ENCODE data around the gene MAP4K1.

DNA sequence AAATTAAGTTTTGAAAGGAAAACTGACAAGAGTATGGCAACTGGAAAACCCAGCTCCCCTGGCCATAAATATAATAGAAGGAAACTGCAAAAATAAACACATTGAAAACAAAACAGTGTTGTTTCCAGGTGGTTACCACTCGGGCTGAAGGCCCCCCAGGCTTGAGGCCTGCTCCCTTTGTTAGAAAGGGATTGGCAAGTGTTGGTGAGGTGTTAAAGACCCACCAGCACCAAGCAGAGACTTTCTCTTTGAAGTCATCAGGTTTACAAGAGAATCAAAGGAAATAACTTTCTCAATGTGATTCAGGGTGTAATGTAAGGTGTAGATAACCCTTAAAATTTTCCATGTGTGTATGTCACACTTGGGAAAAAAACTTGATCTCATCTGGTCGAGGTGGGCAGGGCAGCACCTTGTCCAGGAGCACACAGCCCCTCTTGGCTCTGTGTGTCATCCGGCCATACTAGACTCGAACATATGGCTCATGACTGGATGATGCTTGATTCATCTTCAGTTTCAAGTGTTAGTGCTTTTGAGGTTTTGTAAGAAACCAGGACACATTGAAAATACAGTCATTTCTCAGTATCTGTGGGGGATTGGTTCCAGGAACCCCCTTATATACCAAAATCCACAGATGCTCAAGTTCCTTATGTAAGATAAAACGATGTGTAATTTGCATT lies 37.5 kb upstream of the MAP4K1 start:
- TF ChIP-seq TAF1 (IDR thresholded peaks at IDR 0.05; ENCODE audit: low read depth) (no peak), YY1 (IDR thresholded peaks at IDR 0.05; ENCODE audit: low read depth) (no peak), CREB1 (IDR thresholded peaks at IDR 0.05; ENCODE audit: low read depth) (no peak), ZBTB7A (IDR thresholded peaks at IDR 0.05; ENCODE audit: low read depth) (no peak), MAX (IDR thresholded peaks at IDR 0.05) (no peak), EGR1 (IDR thresholded peaks at IDR 0.05) (no peak), USF1 (IDR thresholded peaks at IDR 0.05) (no peak), EP300 (IDR thresholded peaks at IDR 0.05; ENCODE audit: borderline replicate concordance) (no peak), CEBPB (IDR thresholded peaks at IDR 0.05) (no peak), TEAD4 (IDR thresholded peaks at IDR 0.05) (no peak), NFIC (IDR thresholded peaks at IDR 0.05) (no peak), REST (IDR thresholded peaks at IDR 0.05; ENCODE audit: low read depth) (no peak), TCF12 (IDR thresholded peaks at IDR 0.05; ENCODE audit: low read depth) (no peak), RAD21 (IDR thresholded peaks at IDR 0.05; ENCODE audit: low read depth) (no peak)
